GM12878 (cell line): ENCODE results near the gene ZNF771. TPM values are rescaled to one million over a fixed set of nuclear protein-coding genes. Genes with fewer than 3 reads are reported as not detected.
A peak's percentile ranks its signal among the peaks of the same experiment; 100 is the strongest.

Experiments
- ASH2L ChIP-seq: fragments of 300-600, 200-600 bp; sonication (generic); IDR thresholded peaks from 2 replicates; pipeline ENCODE4 v1.6.1; 2017; ENCODE audit warnings: low read depth, mild to moderate bottlenecking, borderline replicate concordance
- ATF3 ChIP-seq: IDR thresholded peaks from 2 replicates; pipeline ENCODE4 v1.6.1; 2011; ENCODE audit warnings: low read depth, mild to moderate bottlenecking, low read length, moderate library complexity, borderline replicate concordance; ENCODE audit errors: extremely low read depth
- ATF7 ChIP-seq: fragments of 450-650 bp; IDR thresholded peaks from 2 replicates; pipeline ENCODE4 v1.6.1; 2016; ENCODE audit warnings: low read depth, mild to moderate bottlenecking
- BMI1 ChIP-seq: fragments of 450-650 bp; IDR thresholded peaks from 2 replicates; pipeline ENCODE4 v1.6.1; 2016; ENCODE audit warnings: mild to moderate bottlenecking, moderate library complexity, borderline replicate concordance
- CREM ChIP-seq: IDR thresholded peaks from 2 replicates; pipeline ENCODE4 v1.6.1; 2014; ENCODE audit warnings: antibody characterized with exemption, low read depth
- DPF2 ChIP-seq: fragments of 450-650 bp; IDR thresholded peaks from 2 replicates; pipeline ENCODE4 v1.6.1; 2017; ENCODE audit warnings: mild to moderate bottlenecking
- EP300 ChIP-seq, 2 experiments: fragments of 150-350 bp in 1 of 2; IDR thresholded peaks; 2 replicates each; pipeline ENCODE4 v1.6.1; 2011 to 2012; ENCODE audit warnings: low read depth in 2 of 2, low read length in 2 of 2, borderline replicate concordance in 1 of 2, improper control_type of control experiment in 1 of 2, inconsistent platforms in 1 of 2; ENCODE audit not compliant: control insufficient read depth in 1 of 2
- EZH2 ChIP-seq: IDR thresholded peaks from 2 replicates; pipeline ENCODE4 v1.6.1; 2012; ENCODE audit warnings: low read depth, mild to moderate bottlenecking, control low read depth, inconsistent platforms, low read length, borderline replicate concordance; ENCODE audit not compliant: control insufficient read depth
- FOXM1 ChIP-seq: IDR thresholded peaks from 2 replicates; pipeline ENCODE4 v1.6.1; 2012; ENCODE audit warnings: low read depth, mild to moderate bottlenecking, inconsistent platforms, low read length, moderate library complexity
- HDGF ChIP-seq: fragments of 450-650 bp; IDR thresholded peaks from 2 replicates; pipeline ENCODE4 v1.6.1; 2016; ENCODE audit warnings: antibody characterized with exemption
- IRF3 ChIP-seq: fragments of 450-650 bp; IDR thresholded peaks from 2 replicates; pipeline ENCODE4 v1.6.1; 2014; ENCODE audit warnings: mild to moderate bottlenecking
- JUNB ChIP-seq: IDR thresholded peaks from 2 replicates; pipeline ENCODE4 v1.6.1; 2016; ENCODE audit warnings: antibody characterized with exemption, mild to moderate bottlenecking
- JUND ChIP-seq: IDR thresholded peaks from 2 replicates; pipeline ENCODE4 v1.6.1; 2012; ENCODE audit warnings: low read depth, mild to moderate bottlenecking, low read length, improper control_type of control experiment, moderate library complexity
- KAT2A ChIP-seq: conservative IDR thresholded peaks from 2 replicates; pipeline ENCODE4 v1.6.1; 2011; ENCODE audit warnings: low read depth, low read length; ENCODE audit not compliant: control insufficient read depth
- KLF5 ChIP-seq: fragments of 450-650 bp; IDR thresholded peaks from 2 replicates; pipeline ENCODE4 v1.6.1; 2014; ENCODE audit warnings: mild to moderate bottlenecking; ENCODE audit not compliant: partially characterized antibody
- MEF2B ChIP-seq: fragments of 450-650 bp; IDR thresholded peaks from 2 replicates; pipeline ENCODE4 v1.6.1; 2018; ENCODE audit warnings: mild to moderate bottlenecking, moderate library complexity; ENCODE audit not compliant: partially characterized antibody, poor library complexity, severe bottlenecking
- MLLT1 ChIP-seq: fragments of 450-650 bp; IDR thresholded peaks from 2 replicates; pipeline ENCODE4 v1.6.1; 2016; ENCODE audit warnings: mild to moderate bottlenecking
- POLR2A ChIP-seq: IDR thresholded peaks from 2 replicates; pipeline ENCODE4 v1.6.1; 2011; ENCODE audit warnings: low read depth, mild to moderate bottlenecking, low read length
- POLR2AphosphoS5 ChIP-seq: IDR thresholded peaks from 2 replicates; pipeline ENCODE4 v1.6.1; 2011; ENCODE audit warnings: mild to moderate bottlenecking, low read length, inconsistent platforms
- TARDBP ChIP-seq: IDR thresholded peaks from 2 replicates; pipeline ENCODE4 v1.6.1; 2016; ENCODE audit warnings: borderline replicate concordance
- polyA plus RNA-seq, 11 experiments: library from polyadenylated mRNA; depleted of rRNA in 4 of 11; unstranded in 6 of 11; stranded (reverse) in 5 of 11; fragments of >200 nt; fragmentation: Nextera tagmentation in 4 of 11; fragmentation: Illumina TruSeq in 1 of 11; extraction: Ambion mirVana in 4 of 11; extraction: Trizol in 1 of 11; gene quantifications; 1 replicate in 1 of 11; 2 replicates in 10 of 11; pipeline versions ENCODE4 v1.2.1 to v1.2.3, GENCODE V29; 2011 to 2016; ENCODE audit warnings: inconsistent platforms in 2 of 11, missing spikeins in 2 of 11, low read depth in 1 of 11
- total RNA-seq, 4 experiments: library from RNA; depleted of rRNA in 3 of 4; stranded (reverse); fragments of >200 nt in 3 of 4; fragmentation: Illumina TruSeq in 1 of 4; extraction: Trizol in 1 of 4; gene quantifications; 2 replicates each; pipeline versions ENCODE4 v1.2.1 to v1.2.3, GENCODE V29; 2013 to 2021
- TF ChIP-seq, protein P1 (sequence below): fragments of 450-650 bp; formaldehyde crosslinking; IDR thresholded peaks from 2 replicates; pipeline ENCODE4 v1.4.0; 2022; ENCODE audit warnings: mild to moderate bottlenecking, moderate library complexity
- TF ChIP-seq, protein P2 (sequence below): fragments of 450-650 bp; conservative IDR thresholded peaks from 2 replicates; pipeline ENCODE4 v1.6.1; 2017; ENCODE audit warnings: mild to moderate bottlenecking, moderate library complexity

ZNF771 gene
- total and polyA plus RNA-seq, 10 of the 15 experiments (the other 5 are each of a cell fraction or from before 2014, with no cell fraction given) = 0.98 to 7.6 (median 3.7) TPM

- no peak for TF ChIP-seq MLLT1
- no peak for TF ChIP-seq ATF7
- peak; percentile 84; the same call in 1 of the 2 replicates for TF ChIP-seq POLR2A
- peak; percentile 80 for TF ChIP-seq DPF2
- peak in 1 of 2 experiments; percentile 33; a peak in 1 of 4 replicates for TF ChIP-seq EP300 (IDR thresholded peaks at IDR 0.05; ENCODE audit: borderline replicate concordance in 1 of 2, control insufficient read depth in 1 of 2, low read depth in 2 of 2, low read length in 2 of 2)
- no peak for TF ChIP-seq BMI1
- no peak; the same call in 1 of the 2 replicates for TF ChIP-seq POLR2AphosphoS5
- no peak for TF ChIP-seq TARDBP
- TF ChIP-seq HDGF = no peak
- peak; percentile 8 for TF ChIP-seq MEF2B
- TF ChIP-seq, protein P1, sequence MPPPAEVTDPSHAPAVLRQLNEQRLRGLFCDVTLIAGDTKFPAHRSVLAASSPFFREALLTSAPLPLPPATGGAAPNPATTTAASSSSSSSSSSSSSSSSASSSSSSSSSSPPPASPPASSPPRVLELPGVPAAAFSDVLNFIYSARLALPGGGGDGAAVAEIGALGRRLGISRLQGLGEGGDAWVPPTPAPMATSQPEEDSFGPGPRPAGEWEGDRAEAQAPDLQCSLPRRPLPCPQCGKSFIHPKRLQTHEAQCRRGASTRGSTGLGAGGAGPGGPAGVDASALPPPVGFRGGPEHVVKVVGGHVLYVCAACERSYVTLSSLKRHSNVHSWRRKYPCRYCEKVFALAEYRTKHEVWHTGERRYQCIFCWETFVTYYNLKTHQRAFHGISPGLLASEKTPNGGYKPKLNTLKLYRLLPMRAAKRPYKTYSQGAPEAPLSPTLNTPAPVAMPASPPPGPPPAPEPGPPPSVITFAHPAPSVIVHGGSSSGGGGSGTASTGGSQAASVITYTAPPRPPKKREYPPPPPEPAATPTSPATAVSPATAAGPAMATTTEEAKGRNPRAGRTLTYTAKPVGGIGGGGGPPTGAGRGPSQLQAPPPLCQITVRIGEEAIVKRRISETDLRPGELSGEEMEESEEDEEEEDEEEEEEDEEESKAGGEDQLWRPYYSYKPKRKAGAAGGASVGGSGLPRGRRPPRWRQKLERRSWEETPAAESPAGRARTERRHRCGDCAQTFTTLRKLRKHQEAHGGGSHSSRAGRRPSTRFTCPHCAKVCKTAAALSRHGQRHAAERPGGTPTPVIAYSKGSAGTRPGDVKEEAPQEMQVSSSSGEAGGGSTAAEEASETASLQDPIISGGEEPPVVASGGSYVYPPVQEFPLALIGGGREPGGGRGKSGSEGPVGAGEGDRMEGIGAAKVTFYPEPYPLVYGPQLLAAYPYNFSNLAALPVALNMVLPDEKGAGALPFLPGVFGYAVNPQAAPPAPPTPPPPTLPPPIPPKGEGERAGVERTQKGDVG = no peak
- no peak for TF ChIP-seq JUNB
- peak; percentile 17; the same call in 1 of the 2 replicates for TF ChIP-seq CREM
- TF ChIP-seq ATF3 = no peak
- no peak for TF ChIP-seq JUND
- 0 out of 2 replicates have a peak, but pooled peaks have one; percentile 28 for TF ChIP-seq ASH2L
- TF ChIP-seq, protein P2, sequence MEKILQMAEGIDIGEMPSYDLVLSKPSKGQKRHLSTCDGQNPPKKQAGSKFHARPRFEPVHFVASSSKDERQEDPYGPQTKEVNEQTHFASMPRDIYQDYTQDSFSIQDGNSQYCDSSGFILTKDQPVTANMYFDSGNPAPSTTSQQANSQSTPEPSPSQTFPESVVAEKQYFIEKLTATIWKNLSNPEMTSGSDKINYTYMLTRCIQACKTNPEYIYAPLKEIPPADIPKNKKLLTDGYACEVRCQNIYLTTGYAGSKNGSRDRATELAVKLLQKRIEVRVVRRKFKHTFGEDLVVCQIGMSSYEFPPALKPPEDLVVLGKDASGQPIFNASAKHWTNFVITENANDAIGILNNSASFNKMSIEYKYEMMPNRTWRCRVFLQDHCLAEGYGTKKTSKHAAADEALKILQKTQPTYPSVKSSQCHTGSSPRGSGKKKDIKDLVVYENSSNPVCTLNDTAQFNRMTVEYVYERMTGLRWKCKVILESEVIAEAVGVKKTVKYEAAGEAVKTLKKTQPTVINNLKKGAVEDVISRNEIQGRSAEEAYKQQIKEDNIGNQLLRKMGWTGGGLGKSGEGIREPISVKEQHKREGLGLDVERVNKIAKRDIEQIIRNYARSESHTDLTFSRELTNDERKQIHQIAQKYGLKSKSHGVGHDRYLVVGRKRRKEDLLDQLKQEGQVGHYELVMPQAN = peak; percentile 43; the same call in 1 of the 2 replicates
- TF ChIP-seq KAT2A = no peak
- TF ChIP-seq EZH2 = no peak
- no peak for TF ChIP-seq FOXM1
- no peak for TF ChIP-seq IRF3
- TF ChIP-seq KLF5 = no peak
Measured at GRCh38 chr16:30417529-30418349, 10.3 kb downstream of the ZNF771 start (continued).
